GM19043 (cell line): Measurements from ENCODE around the gene PARVA.

ENCODE experiments used
- ATAC-seq: cut with Tn5 transposase; IDR thresholded peaks from one replicate; pipeline ENCODE4 v1.9.1; 2021; ENCODE audit warnings: low read depth; ENCODE audit not compliant: unreplicated experiment

Gene PARVA

DNA sequence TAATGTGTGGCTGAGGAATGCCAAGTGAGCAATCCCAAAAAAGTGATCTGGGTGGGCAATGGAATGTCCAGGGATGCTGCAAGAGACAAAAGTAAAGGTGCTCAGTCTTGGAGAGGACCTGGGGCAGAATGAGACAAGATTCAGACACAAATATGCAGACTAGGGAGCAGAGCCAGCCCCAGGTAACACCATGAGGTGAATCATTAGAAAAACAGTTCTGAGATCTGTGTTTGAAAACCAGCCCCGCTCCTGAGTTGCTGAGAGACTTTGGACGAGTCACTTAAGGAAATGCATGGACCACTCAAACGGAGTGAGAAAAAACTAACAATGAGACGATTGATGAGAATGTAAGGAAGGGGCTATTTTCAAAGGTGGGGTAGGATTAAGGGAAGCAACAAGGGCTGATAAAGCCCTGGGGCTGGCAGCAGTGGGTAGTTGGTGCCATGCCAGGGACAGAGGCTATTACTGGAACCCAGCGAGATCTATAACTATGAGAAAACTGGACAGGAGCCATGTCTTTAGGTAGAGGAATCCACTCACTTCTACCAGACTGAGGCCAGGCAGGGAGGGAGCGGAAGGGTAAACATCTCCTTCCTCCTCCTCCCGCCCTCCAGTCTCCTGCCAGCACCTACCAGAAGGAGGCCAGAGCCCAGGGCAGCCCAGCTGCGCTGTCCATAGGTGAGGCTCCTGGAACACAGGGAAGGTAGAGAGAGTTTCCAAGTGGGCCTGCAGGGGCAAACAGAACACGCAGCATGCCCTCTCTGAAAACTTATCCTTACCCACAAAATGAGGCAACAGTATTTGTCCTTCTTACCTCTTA lies 166.4 kb downstream of the PARVA start:
- ATAC-seq = no peak

GRCh38 chr11:12544986-12545775 lies 167.8 kb downstream of the PARVA start:
- ATAC-seq = no peak

DNA sequence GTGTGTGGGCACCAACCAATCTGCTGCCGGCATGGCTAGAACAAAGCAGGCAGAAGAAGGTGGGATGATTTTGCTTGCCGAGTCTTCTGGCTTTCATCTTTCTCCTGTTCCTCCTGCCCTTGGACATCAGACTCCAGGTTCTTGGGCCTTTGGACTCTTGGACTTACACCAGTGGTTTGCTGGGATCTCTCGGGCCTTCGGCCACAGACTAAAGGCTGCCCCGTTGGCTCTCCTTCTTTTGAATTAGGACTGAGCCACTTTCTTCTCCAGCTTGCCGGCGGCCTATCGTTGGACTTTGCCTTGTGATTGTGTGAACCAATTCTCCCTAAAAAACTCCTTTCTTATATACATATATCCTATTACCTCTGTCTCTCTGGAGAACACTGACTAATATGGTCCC lies 168.8 kb downstream of the PARVA start:
- no peak for ATAC-seq

GRCh38 chr11:12546660-12547059 lies 169.3 kb downstream of the PARVA start:
- ATAC-seq = no peak

DNA sequence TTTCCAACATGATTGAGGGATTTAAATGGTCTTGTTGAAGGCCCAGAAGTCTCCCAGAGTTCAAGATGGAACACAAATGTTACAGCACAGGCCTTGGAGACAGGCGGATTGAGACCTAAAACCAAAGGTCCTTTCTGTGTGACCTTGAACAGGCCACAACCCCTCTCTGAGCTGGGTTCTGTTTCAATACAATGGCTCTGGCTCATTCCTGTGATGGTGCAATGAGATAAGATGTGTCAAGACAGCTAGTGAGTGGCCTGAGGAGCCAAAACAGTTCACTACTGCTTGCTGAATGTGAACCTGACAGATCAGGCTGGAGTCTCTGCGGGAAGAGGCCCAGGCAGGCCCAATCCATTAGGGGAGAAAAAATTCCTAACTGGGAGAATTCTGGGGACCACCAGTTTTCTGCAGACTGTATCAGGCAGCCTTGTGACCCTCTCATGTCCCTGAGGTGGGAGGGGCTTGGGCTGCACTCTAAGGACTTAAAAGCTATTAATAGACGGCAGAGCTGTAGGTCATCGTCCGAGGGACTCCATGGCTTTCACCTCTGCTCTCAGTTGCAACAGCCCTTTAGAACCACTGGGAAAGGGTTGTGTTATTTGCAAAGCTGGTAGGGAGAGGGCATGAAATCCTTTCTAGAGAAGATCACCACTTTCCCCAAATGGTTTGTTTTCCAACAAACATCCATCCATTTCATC lies 170.7 kb downstream of the PARVA start:
- no peak for ATAC-seq

DNA sequence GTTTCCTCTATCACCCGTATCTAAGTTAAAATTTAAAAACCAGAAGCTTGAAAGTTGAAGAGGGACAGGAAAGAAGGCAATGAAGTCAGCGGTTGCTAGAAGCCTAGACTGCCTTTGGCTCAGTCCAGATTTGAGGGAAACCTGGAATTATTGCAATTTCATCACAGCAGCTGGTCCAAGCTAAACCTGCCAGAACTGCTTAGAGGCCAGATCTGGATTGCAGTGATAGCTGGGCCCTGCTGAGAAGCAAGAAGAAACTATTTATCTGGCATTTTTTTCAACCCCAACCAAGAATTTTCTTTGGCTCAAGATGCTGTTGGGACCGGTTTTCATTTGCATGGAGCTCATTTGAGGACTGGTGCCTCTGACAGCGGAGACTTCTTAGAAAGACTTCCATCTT lies 175.3 kb downstream of the PARVA start:
- no peak for ATAC-seq

- ATAC-seq = no peak
These were observed 176.8 kb downstream of the PARVA start for GRCh38 chr11:12554122-12554521.

- ATAC-seq = no peak
These were observed 178.8 kb downstream of the PARVA start for GRCh38 chr11:12556155-12556554.

DNA sequence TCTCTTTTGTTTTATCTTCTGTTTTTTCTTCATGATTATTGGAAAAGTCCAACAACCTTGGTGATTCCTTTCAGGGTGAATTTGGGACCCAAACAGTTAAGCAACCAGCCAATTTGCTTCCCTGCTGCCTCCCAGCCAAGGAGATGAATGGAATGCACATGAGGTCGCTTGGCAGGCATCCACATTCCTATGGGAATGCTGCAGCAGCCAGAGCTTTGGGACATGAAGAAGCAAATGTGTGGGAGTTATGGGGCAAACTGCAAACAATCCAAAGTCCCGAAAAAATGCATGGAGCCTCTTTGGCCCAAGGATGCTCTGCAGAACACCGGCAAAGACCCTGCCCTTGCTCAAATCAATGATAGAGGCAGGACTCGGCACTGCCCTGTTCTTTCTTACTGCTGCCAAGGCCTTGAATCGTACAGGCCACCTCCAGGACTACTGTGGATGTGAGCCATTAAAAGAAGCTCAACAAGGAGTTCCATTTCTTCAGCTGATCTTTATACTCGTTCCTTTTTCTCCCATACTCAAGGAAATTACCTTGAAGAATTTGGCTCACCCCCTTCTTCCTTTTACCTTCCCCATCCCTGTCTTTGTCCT lies 179.5 kb downstream of the PARVA start:
- no peak for ATAC-seq

DNA sequence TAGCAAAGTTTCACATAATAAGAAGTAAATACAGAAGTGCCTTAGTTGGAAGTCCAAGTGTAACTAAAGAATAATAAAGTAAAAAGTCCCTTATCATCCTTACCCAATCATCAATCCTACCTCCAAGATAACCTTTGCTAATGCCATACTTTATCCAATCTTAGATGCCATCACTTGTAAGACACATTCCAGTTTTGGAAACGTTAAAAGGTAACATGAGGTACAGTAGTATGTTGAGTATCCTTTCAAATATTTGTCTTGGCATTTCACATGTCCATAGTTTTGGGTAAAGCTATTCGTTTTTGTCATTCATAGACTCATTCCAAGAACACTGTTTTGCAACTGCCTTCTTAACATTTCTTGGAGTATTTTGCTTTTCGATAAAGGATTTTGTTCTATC lies 181.6 kb downstream of the PARVA start:
- no peak for ATAC-seq

DNA sequence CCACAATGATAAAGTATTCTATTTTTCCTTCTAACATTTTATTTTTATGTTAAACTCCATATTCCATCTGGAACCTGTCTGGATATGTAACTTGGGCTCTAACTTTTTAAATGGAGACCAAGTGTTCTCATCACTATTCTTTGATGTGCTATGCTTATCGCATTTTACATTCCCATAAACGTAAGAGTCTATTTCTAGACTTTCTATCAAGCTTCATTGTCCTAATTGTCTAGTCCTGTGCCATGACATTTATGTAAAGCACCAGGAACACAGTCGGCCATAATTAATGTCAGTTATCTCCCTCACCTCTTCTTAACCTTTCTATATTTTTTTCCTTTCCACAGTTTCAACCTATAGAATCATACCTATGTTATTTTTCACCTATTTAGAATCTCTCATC lies 183.0 kb downstream of the PARVA start:
- ATAC-seq = no peak

- no peak for ATAC-seq
These were observed 183.5 kb downstream of the PARVA start for GRCh38 chr11:12560861-12561260.

DNA sequence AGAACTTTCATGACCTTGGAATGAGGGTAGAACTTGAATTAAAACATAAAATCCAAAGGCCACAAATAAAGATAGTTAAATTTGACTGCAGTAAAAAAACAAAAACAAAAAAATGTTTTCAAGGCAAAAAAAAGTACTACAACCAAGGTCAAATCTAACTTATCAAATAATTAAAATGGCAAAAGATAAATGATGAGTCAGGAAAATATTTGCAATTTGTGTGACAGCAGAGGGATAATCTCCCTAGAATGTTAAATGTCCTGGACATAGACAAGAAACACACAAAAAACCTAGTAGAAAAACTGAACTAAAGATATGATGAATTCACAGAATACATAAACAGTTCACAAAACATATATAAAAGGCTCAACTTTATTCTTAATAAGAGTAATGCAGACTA lies 186.6 kb downstream of the PARVA start:
- no peak for ATAC-seq

- no peak for ATAC-seq
These were observed 188.0 kb downstream of the PARVA start for GRCh38 chr11:12565406-12565805.

GRCh38 chr11:12567746-12568460 lies 190.5 kb downstream of the PARVA start:
- ATAC-seq = no peak

DNA sequence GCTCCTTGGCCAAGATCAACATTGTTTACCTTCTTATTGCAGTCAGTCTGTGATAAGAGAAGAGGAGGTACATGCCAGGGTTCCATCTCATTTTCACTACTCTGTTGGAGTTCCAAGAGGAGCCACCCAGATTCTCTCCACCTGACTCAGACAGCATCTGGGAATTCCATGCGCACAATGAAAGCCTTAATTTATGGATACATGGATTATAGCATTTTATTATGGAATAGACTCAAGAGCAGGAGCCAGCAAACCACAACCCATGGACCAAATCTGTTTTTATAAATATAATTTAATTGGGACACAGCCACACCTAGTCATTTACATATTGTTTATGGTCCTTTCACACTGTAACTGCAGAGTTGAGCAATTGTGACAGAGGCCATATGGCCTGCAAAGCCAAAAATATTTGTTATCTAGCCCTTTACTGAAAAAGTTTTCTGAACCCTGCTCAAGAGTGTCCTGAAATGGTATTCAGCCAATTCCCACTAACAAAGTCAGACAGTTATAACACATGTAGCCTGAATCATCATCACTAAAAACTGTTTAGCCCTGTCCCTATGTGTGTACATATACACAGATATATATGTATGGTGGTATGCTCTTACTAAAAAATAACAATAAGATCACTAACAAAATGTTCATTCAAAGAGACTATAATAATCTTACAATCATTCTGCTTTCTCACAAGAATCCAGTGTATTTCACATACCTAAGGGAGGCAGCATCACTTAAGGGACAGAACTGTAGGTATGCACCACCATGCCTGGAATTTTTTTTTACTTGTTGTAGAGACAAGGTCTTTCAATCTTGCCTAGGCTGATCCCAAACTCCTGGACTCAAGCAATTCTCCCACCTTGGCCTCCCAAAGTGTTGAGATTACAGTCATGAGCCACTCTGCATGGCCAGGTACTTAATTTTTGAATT lies 192.4 kb downstream of the PARVA start:
- no peak for ATAC-seq

- ATAC-seq = no peak
These were observed 196.5 kb downstream of the PARVA start for GRCh38 chr11:12573707-12574485.
